Vagina (tissue), 2 donors: ENCODE measurements around the gene CLK2. TPM values are rescaled to one million over a fixed set of nuclear protein-coding genes. Genes with fewer than 3 reads are reported as not detected.
"Not testable (repeated sequence)": the region's sequence is repeated elsewhere in the genome, so short reads cannot be mapped to it uniquely, and the experiment has no call there.

Source experiments
- DNase-seq, 2 donors: peaks; one replicate each; pipeline ENCODE4 v3.0.0-alpha.2; 2017; ENCODE audit errors: extremely low spot score in 2 of 2
- H3K27ac ChIP-seq: fragments of 200-600 bp; sonication (generic); one replicate; pipeline ENCODE4 v1.5.1; 2019
- H3K27me3 ChIP-seq: fragments of 200-600 bp; sonication (generic); one replicate; pipeline ENCODE4 v1.5.1; 2019
- H3K36me3 ChIP-seq, 2 donors: fragments of 200-600 bp; sonication (generic); one replicate each; pipeline ENCODE4 v1.5.1; 2017 to 2019
- H3K4me1 ChIP-seq: fragments of 200-600 bp; sonication (generic); one replicate; pipeline ENCODE4 v1.5.1; 2019
- H3K4me3 ChIP-seq, 2 donors: fragments of 200-600 bp; sonication (generic); 1 replicate in 1 of 2; 2 replicates in 1 of 2; pipeline ENCODE4 v1.5.1; 2016 to 2019
- H3K9me3 ChIP-seq: fragments of 200-600 bp; sonication (generic); one replicate; pipeline ENCODE4 v1.5.1; 2019
- POLR2A ChIP-seq, 2 donors: fragments of 450-650 bp; IDR thresholded peaks; one replicate each; pipeline ENCODE4 v1.6.1; 2017; ENCODE audit warnings: antibody characterized with exemption in 2 of 2, mild to moderate bottlenecking in 2 of 2, moderate library complexity in 2 of 2
- POLR2AphosphoS5 ChIP-seq, 2 donors: sonication (generic); formaldehyde crosslinking; IDR thresholded peaks; one replicate each; pipeline ENCODE4 v1.9.0; 2017; ENCODE audit warnings: antibody characterized with exemption in 2 of 2, mild to moderate bottlenecking in 2 of 2, low read depth in 1 of 2; ENCODE audit not compliant: insufficient read depth in 1 of 2
- intact Hi-C: fragments of 100-400 bp; cut with DNase I; formaldehyde crosslinking; loops from one replicate; pipeline ENCODE4 v1.15.1; 2023
- total RNA-seq: library from RNA; depleted of rRNA; stranded (reverse); fragments of >200 nt; gene quantifications from one replicate; pipeline ENCODE4 v1.2.3, GENCODE V29; 2016
- TF ChIP-seq, protein P1 (sequence below), 3 experiments: fragments of 450-650 bp in 2 of 3; fragments of 200-600 bp in 1 of 3; sonication (generic) in 1 of 3; IDR thresholded peaks; one replicate each; pipeline ENCODE4 v1.5.1; 2017 to 2019; ENCODE audit warnings: antibody characterized with exemption in 3 of 3, mild to moderate bottlenecking in 2 of 3, moderate library complexity in 2 of 3

Gene CLK2
- total RNA-seq, 1 donor from 2014 or later = 48.1 TPM

DNA sequence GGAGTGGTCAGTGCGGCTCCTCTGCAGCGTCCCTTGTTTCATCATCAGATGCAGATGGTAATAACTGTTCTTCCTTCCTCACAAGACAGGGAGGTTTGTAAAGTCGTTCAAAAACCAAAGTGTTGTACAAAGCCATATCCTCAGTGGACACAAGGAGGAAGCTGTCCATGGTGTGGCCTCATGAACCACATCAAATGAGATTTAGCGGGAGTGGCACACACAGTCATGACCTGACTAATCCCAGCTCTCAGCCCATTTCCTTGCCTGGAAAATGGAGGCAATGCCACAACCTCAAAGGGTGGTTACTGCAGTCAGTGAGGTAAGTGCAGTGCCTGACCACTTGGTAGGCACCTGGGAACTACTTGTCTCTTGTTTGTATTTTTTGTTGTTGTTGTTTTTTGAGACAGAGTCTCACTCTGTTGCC, 31.5 kb downstream of the CLK2 start:
- no peaks in the 10 kb centered on the region for H3K27me3 ChIP-seq
- TF ChIP-seq, protein P1, sequence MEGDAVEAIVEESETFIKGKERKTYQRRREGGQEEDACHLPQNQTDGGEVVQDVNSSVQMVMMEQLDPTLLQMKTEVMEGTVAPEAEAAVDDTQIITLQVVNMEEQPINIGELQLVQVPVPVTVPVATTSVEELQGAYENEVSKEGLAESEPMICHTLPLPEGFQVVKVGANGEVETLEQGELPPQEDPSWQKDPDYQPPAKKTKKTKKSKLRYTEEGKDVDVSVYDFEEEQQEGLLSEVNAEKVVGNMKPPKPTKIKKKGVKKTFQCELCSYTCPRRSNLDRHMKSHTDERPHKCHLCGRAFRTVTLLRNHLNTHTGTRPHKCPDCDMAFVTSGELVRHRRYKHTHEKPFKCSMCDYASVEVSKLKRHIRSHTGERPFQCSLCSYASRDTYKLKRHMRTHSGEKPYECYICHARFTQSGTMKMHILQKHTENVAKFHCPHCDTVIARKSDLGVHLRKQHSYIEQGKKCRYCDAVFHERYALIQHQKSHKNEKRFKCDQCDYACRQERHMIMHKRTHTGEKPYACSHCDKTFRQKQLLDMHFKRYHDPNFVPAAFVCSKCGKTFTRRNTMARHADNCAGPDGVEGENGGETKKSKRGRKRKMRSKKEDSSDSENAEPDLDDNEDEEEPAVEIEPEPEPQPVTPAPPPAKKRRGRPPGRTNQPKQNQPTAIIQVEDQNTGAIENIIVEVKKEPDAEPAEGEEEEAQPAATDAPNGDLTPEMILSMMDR (IDR thresholded peaks at IDR 0.05) = no peak
- TF ChIP-seq POLR2A (IDR thresholded peaks at IDR 0.05) = no peak
- no peak for TF ChIP-seq POLR2AphosphoS5 (IDR thresholded peaks at IDR 0.05; ENCODE audit: insufficient read depth in 1 of 2, low read depth in 1 of 2)
- no peak for DNase-seq
- H3K9me3 ChIP-seq = no peaks in the 10 kb centered on the region
- intact Hi-C loops = loop anchor here (5.0 kb wide), 1 partner anchor 35 kb away; the partner anchor contains the start of genes MTX1 and THBS3
- peak overlapping the region; percentile 42 for H3K27ac ChIP-seq
- H3K4me3 ChIP-seq = no peak overlapping the region
- H3K36me3 ChIP-seq = peaks cover 0 to 20% of the 10 kb centered on the region in 2 donors
- peaks cover 38% of the 10 kb centered on the region for H3K4me1 ChIP-seq

DNA sequence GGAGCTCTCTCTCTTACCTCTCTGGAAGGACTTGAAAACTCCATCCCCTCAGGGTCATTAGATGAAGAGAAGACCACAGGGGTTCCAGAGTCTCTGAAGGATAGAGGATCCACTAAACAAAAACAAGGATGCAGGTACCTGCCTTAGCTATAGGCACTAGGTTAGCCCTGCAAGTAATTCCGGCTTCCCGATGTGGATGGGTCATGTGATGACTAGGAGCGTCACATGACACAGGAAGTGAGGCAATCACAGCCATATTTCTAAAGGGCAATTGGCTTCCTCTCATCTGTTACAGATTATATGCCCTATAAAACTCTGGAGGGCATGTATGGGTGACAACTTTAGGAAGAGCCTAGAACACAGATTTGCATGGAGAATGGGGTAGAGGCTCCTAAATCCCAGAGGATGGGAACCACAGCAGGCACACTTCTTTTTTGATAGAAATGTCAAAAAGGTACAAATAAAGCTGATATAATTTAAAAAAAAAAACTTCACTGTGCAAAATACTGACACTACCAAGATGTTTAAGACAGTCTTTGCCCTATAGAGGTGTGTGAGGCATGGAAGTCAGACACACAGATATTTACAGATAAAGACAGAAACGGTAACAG, 32.1 kb downstream of the CLK2 start:
- peaks cover 38% of the 10 kb centered on the region for H3K4me1 ChIP-seq
- peak in 1 of 2 donors; percentile 99 for TF ChIP-seq POLR2AphosphoS5 (IDR thresholded peaks at IDR 0.05; ENCODE audit: insufficient read depth in 1 of 2, low read depth in 1 of 2)
- TF ChIP-seq, protein P1 (IDR thresholded peaks at IDR 0.05) = no peak
- TF ChIP-seq POLR2A (IDR thresholded peaks at IDR 0.05) = no peak
- no peaks in the 10 kb centered on the region for H3K9me3 ChIP-seq
- peak overlapping the region; percentile 42 for H3K27ac ChIP-seq
- no peaks in the 10 kb centered on the region for H3K27me3 ChIP-seq
- intact Hi-C loops = loop anchor here (5.0 kb wide), 1 partner anchor 34 kb away; the partner anchor contains the start of genes MTX1 and THBS3
- H3K36me3 ChIP-seq = peaks cover 0 to 27% of the 10 kb centered on the region in 2 donors
- peak overlapping the region; percentile 26 to 35 for H3K4me3 ChIP-seq
- no peak for DNase-seq

- TF ChIP-seq POLR2A (IDR thresholded peaks at IDR 0.05) = no peak
- TF ChIP-seq, protein P1 (IDR thresholded peaks at IDR 0.05) = no peak
- no peak for TF ChIP-seq POLR2AphosphoS5 (IDR thresholded peaks at IDR 0.05; ENCODE audit: insufficient read depth in 1 of 2, low read depth in 1 of 2)
- no peak overlapping the region for H3K4me3 ChIP-seq
- no peaks in the 10 kb centered on the region for H3K27me3 ChIP-seq
- H3K27ac ChIP-seq = no peak overlapping the region
- H3K4me1 ChIP-seq = peaks cover 24% of the 10 kb centered on the region
- H3K36me3 ChIP-seq = peaks cover 0 to 29% of the 10 kb centered on the region in 2 donors
- no peaks in the 10 kb centered on the region for H3K9me3 ChIP-seq
- intact Hi-C loops = no loop called here
- DNase-seq = no peak
Observed at GRCh38 chr1:155236451-155236850, 36.9 kb downstream of the CLK2 start.

- H3K27me3 ChIP-seq, DNase-seq, intact Hi-C loops, H3K4me3 ChIP-seq, H3K27ac ChIP-seq, H3K9me3 ChIP-seq: not testable (repeated sequence)
- H3K36me3 ChIP-seq = peaks cover 0 to 29% of the 10 kb centered on the region in 2 donors
- peaks cover 18% of the 10 kb centered on the region for H3K4me1 ChIP-seq
Observed at GRCh38 chr1:155235375-155235774, 37.9 kb downstream of the CLK2 start.

DNA sequence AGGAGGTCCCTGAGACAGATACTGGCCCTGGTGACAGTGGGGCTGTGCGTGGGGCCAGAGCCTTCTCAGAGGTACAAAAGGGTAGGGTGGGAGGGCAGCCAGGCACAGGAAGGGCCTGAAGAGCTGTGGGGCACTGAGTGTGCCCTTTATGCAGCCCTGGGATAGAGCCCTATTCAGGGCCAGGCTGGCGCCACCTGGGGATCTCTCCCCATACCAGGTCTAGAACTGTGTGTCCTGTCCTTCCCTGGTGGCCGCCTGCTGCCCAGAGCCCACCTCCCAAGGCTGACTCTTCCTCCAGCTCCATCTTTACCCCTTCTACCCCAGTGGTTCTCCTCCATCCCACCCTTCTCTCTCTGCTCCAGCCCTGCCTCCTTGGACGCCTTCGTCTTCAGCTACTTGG, 39.8 kb downstream of the CLK2 start:
- DNase-seq, H3K9me3 ChIP-seq, H3K27ac ChIP-seq, intact Hi-C loops, H3K27me3 ChIP-seq, H3K4me3 ChIP-seq: not testable (repeated sequence)
- Histone ChIP-seq H3K36me3 (peaks cover 0 to 17% of the 10 kb centered on the region in 2 donors), H3K4me1 (peaks cover 11% of the 10 kb centered on the region)

DNA sequence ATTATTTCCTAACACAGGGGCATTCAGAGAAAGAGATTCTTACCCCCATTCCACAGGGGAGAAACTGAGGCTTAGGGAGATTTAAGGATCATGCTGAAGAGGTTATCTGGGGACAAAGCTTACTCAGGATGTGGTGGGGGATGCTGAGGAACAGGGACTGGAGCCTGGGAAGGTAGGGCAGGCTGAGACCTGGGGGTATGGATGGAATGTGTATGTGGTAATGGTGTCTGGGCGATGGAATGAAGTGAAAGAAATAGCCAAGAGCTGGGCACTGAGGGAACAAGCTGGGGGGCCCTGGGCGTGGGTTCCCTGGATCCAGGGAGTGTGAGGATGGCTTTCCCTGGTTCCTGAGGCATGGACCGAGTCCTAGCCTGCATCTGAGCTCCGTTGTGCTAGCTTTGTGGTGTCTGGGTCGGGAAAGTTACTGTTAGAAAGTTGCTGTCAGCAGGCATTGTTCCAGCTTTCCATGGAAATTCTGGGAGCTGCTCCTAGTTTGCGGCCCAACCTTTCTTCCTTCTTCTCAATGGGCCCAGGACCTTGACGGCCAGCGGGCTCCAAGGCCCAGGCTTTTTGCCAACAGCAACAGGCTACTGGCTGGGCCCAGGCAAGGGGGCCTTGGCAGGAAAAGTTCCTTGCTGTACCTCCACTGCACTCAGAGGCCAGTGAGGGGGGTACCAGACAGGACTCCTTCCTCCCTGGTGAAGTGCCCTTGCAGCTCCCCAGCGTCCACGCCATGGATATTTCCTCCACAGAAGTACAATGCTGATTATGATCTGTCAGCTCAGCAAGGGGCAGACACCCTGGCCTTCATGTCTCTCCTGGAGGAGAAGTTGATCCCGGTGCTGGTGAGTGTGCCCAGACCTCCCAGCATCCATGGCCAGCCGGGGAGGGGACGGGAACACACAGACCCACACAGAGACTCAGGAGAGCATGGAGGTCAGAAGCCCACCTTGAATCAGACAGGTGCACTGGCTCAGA, 41.0 kb downstream of the CLK2 start:
- DNase-seq, H3K9me3 ChIP-seq, H3K4me3 ChIP-seq, H3K27me3 ChIP-seq, intact Hi-C loops: not testable (repeated sequence)
- Histone ChIP-seq H3K4me1 (peaks cover 11% of the 10 kb centered on the region), H3K27ac (peak overlapping the region; percentile 10), H3K36me3 (peaks cover 0 to 14% of the 10 kb centered on the region in 2 donors)

- intact Hi-C loops, H3K27me3 ChIP-seq, H3K27ac ChIP-seq, H3K36me3 ChIP-seq, H3K9me3 ChIP-seq, H3K4me3 ChIP-seq, DNase-seq: not testable (repeated sequence)
- H3K4me1 ChIP-seq = peaks cover 19% of the 10 kb centered on the region
Observed at GRCh38 chr1:155231302-155231701, 42.0 kb downstream of the CLK2 start.
